HuH-7.5 (cell line): ENCODE measurements around the gene TMEM88.

ENCODE experiments used
- DNase-seq: peaks from one replicate; pipeline ENCODE4 v3.0.0; 2011; ENCODE audit warnings: low spot score

The TMEM88 gene

GRCh38 chr17:7885367-7886226 lies 30.7 kb downstream of the TMEM88 start:
- DNase-seq: peak; percentile 67

DNA sequence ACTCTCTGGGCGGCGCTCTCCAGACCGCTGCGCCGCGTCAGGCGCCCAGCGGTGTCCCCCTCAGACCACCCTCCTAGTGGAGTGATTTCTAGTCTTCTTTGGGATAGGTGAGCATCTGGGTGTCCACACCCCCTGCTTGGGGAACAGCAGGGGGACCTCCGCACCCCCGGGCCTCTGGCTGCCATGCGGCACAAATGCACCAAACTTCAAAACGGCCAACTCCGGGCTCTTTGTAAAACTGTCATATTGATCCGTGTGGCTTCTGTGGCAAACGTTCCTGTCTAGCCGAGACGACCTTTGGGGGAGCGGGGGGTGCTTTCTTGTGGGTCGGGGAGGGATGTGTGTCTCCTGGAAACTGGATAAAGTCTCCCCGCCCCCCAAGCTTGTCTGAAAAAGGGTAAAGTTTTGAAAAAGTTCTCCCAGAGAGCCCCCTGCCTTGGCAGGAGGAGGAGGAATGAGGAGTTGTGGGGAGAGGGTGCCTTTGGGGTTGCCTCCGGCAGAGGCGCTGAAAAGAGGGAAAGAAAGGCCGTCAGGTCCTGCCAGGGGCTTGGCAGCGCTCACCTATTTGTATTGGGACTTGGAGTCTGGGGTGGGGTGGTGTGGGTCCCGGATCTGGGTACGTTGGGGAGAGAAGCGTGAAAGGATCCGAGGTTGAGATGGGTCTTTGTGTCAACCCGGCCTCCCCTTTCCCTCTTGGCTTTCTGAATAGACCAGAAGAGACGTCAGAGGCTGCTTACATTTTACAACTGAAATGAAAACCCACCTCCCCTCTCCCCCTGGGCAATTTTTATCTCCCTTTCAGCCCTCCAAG lies 31.6 kb downstream of the TMEM88 start:
- DNase-seq: peak; percentile 48

DNA sequence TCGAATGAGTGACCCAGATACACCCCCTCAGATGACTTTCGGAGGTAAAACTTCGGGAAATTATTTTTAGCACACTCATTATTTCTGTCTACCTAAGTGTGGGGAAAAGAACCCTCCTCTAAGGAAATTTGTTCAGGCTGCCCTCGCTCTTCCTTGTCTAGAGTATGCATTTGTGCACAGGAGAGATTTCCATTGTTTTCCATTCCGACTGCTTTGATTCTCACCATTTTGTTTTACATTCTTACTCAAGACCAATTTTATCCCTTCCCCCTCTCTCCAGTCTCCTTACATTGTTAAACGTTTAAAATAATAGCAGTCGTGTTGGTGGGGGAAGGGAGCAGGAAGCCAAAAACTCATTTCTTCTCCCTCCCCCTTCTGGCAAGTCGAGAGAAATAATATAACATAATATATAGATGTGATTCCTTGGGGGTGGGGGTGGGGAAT lies 32.2 kb downstream of the TMEM88 start:
- DNase-seq: no peak

GRCh38 chr17:7887482-7888183 lies 32.8 kb downstream of the TMEM88 start:
- peak; percentile 89 for DNase-seq

GRCh38 chr17:7888184-7888920 lies 33.5 kb downstream of the TMEM88 start, which contains the start of gene CHD3:
CHD3 (plus strand) TSS chr17:7888789; CDS start chr17:7889001, 212 bp downstream.
- no peak for DNase-seq

- peak; percentile 31 for DNase-seq
Measured at GRCh38 chr17:7889166-7889955, 34.5 kb downstream of the TMEM88 start.

DNA sequence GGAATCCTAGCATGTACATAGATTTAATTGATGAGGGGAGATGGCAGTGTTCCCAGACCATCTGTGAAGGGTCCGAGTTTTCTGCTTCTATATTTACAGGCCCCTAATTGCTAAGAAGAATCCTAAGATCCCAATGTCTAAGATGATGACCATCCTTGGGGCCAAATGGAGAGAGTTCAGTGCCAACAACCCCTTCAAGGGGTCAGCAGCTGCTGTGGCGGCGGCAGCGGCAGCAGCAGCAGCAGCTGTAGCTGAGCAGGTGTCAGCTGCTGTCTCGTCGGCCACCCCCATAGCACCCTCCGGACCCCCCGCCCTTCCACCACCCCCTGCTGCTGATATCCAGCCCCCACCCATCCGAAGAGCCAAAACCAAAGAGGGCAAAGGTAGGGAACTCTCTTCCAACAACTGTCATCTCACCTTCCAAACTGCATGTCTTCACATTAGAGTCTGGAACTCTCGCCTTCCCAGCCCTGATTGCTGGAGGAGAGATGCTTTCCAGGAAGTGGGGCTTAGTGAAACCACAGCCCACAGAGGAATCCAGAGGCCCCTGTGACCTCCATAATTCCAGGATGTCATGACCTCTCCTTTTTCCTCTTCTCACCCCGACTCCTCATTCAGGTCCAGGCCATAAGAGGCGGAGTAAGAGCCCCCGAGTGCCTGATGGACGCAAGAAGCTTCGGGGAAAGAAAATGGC lies 38.5 kb downstream of the TMEM88 start:
- DNase-seq: no peak

- no peak for DNase-seq
Measured at GRCh38 chr17:7894226-7894625, 39.4 kb downstream of the TMEM88 start.

- DNase-seq: no peak
Measured at GRCh38 chr17:7894866-7895265, 40.0 kb downstream of the TMEM88 start.

DNA sequence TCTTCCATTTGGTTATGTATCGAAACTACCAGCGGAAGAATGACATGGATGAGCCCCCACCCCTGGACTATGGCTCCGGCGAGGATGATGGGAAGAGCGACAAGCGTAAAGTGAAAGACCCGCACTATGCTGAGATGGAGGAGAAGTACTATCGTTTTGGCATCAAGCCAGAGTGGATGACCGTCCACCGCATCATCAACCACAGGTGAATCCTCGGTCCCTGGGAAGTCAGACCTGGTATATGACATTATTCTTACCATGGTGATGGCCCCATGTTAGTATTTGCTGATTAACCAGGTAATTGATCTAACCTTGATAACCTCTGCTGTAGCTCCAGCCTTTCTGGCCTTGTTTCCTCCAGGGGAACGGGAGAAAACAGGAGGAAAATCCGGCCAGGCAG lies 42.2 kb downstream of the TMEM88 start:
- DNase-seq: no peak

DNA sequence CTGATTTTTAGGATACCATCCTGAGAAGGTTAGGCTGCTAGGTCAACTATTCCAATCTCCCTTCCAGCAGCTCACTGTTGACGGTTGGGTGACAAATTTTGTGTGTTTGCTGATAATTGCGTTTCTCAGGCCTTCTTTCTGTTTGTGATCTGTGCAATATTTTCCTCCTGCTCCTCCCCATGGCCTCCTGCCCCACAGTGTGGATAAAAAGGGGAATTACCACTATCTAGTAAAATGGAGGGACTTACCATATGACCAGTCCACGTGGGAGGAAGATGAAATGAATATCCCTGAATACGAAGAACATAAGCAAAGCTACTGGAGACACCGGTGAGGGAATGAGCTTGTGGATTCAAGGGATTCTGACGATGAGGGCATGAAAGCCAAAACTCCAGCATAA lies 42.9 kb downstream of the TMEM88 start:
- peak; percentile 35 for DNase-seq

DNA sequence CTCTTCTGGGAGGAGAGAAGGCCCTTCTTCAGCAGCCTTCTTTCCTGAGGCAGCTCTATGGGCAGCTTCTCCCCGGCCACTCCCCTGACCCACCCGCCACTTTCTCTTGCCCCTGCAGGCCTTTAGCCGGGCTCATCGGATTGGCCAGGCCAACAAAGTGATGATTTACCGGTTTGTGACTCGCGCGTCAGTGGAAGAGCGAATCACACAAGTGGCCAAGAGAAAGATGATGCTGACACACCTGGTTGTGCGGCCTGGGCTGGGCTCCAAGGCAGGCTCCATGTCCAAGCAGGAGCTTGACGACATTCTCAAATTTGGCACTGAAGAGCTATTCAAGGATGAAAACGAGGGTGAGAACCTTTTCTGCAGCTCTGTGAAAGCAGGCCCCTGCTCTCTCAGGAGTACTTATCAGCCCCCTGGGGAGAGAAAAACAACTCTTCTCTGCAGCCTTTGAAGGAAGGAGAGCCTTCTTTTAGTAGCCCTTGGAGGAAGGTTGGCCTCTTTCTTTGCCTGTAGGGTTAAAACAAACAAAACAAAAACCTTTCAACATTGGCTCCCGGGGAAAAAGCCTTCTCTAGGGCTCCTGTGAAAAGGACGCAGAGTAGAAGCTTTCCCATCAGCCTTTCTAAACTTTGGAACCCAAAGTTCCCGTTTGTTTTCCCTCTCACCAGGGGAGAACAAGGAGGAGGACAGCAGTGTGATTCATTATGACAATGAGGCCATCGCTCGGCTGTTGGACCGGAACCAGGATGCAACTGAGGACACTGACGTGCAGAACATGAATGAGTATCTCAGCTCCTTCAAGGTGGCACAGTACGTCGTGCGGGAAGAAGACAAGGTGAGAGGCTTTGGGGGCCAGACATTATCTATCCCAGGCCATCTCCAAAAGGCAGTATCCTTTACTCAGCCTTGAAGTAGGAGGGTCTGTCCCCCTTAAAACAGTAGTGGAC lies 48.6 kb downstream of the TMEM88 start:
- no peak for DNase-seq
